ENCODE results near the gene EFNA1. TPM values are rescaled to one million over a fixed set of nuclear protein-coding genes. Genes with fewer than 3 reads are reported as not detected.

The EFNA1 gene
- total and polyA plus RNA-seq, 2 of the 8 experiments (the other 6 are each of a cell fraction or from before 2014, with no cell fraction given): 4.9 to 14.6 TPM

GRCh38 chr1:155145491-155145890, 17.8 kb downstream of the EFNA1 start:
- Histone ChIP-seq H4K5ac (ENCODE audit: insufficient read length, low read depth, low read length) (no peak overlapping the region), H3K9me3 (ENCODE audit: insufficient read depth in 2 of 2, low read depth in 1 of 2, low read length in 1 of 2) (no peaks in the 10 kb centered on the region), H3K4me1 (replicated peaks in 1 of 4; ENCODE audit: control insufficient read depth in 3 of 4, insufficient read depth in 4 of 4, low read length in 3 of 4) (no peaks in the 10 kb centered on the region), H4K91ac (replicated peaks; ENCODE audit: insufficient read length, low read length) (no peak overlapping the region), H3K27me3 (replicated peaks in 1 of 4; ENCODE audit: control insufficient read depth in 3 of 4, extremely low read depth in 1 of 4, insufficient read depth in 3 of 4, low read length in 3 of 4) (peaks cover 0 to 3% (median 0%) of the 10 kb centered on the region in 4 experiments; a peak in 2 of 7 replicates), H3K4ac (replicated peaks; ENCODE audit: insufficient read length, low read depth, low read length) (no peak overlapping the region), H3K27ac (ENCODE audit: low read depth, low read length) (no peak overlapping the region), H2BK12ac (ENCODE audit: low read depth, low read length) (no peak overlapping the region), H3K4me2 (ENCODE audit: insufficient read depth in 1 of 2, low read depth in 2 of 2, low read length in 2 of 2) (no peak overlapping the region), H3K56ac (replicated peaks; ENCODE audit: insufficient read length, low read depth, low read length) (no peak overlapping the region), H3K36me3 (ENCODE audit: control insufficient read depth in 2 of 4, insufficient read depth in 4 of 4, low read length in 3 of 4) (no peaks in the 10 kb centered on the region), H2BK20ac (ENCODE audit: low read length) (no peak overlapping the region), H4K8ac (ENCODE audit: extremely low read depth, insufficient read depth, low read length) (no peak overlapping the region), H3K23ac (ENCODE audit: insufficient read length) (no peak overlapping the region), H2AK5ac (ENCODE audit: low read depth, low read length) (no peak overlapping the region), H2BK120ac (replicated peaks; ENCODE audit: low read depth, low read length) (no peak overlapping the region), H3K4me3 (ENCODE audit: extremely low read depth in 1 of 4, insufficient read depth in 2 of 4, low read depth in 3 of 4, low read length in 4 of 4) (no peak overlapping the region), H2AFZ (ENCODE audit: low read length) (no peak overlapping the region), H3K9ac (replicated peaks in 1 of 4; ENCODE audit: extremely low read depth in 1 of 4, low read depth in 3 of 4, low read length in 3 of 4) (no peak overlapping the region), H3K23me2 (ENCODE audit: low read depth, low read length) (peaks cover 1% of the 10 kb centered on the region; the same call in 1 of the 2 replicates), H3K14ac (ENCODE audit: insufficient read length) (no peak overlapping the region), H4K20me1 (replicated peaks in 1 of 2; ENCODE audit: control insufficient read depth in 1 of 2, insufficient read depth in 2 of 2, low read length in 2 of 2) (no peaks in the 10 kb centered on the region), H3K79me1 (ENCODE audit: low read depth, low read length) (no peaks in the 10 kb centered on the region), H2BK5ac (ENCODE audit: low read depth, low read length) (no peak overlapping the region), H3K18ac (ENCODE audit: extremely low read depth, low read length) (no peak overlapping the region), H2BK15ac (ENCODE audit: low read length) (no peak overlapping the region), H3K79me2 (ENCODE audit: control insufficient read depth in 1 of 2, insufficient read depth in 2 of 2, low read length in 2 of 2) (no peaks in the 10 kb centered on the region)
- DNase-seq (ENCODE audit: low read depth in 1 of 2, low spot score in 2 of 2) (no peak), FAIRE-seq (no peak)
- TF ChIP-seq EGR1 (IDR thresholded peaks at IDR 0.05; ENCODE audit: borderline replicate concordance, low read depth, low read length) (no peak), CTCF (IDR thresholded peaks at IDR 0.05; ENCODE audit: control extremely low read depth in 1 of 3, insufficient read depth in 1 of 3, low read depth in 1 of 3, low read length in 3 of 3) (peak in 2 of 3 experiments; percentile 24 to 30; a peak in 2 of 4 replicates), RAD21 (IDR thresholded peaks at IDR 0.05 in 1 of 2, conservative IDR thresholded peaks at IDR 0.05 in 1 of 2; ENCODE audit: low read depth in 2 of 2, low read length in 2 of 2) (peak in 1 of 2 experiments; percentile 22; a peak in 2 of 4 replicates)
- ChIA-PET CTCF (ENCODE audit: partially characterized antibody) (interaction anchor here (0.9 to 7.8 kb wide), 10 partner anchors 8 to 91 kb away, joined by 3 to 53 read pairs (median 3); no protein-coding TSS in a partner anchor), POLR2A (ENCODE audit: partially characterized antibody) (interaction anchor here (0.6 to 1.6 kb wide), 2 partner anchors 17 to 21 kb away, joined by 4 read pairs; no protein-coding TSS in a partner anchor)
- WGBS, 2 experiments (ENCODE audit: extremely low coverage in 1 of 2, insufficient coverage in 1 of 2, insufficient read length in 1 of 2, insufficient replicate concordance in 2 of 2, low coverage in 1 of 2, low lambda C conversion rate in 2 of 2, missing lambda C conversion rate in 1 of 2): 88% methylated on average over 3 of the region's 3 CpGs; no CpG with 5 or more reads in 1 of the 2 experiments

All from H1 (cell line).